SK-N-MC (cell line): ENCODE results near the gene UBE2G1.

ENCODE experiments used
- EZH2 ChIP-seq: fragments of 200-600 bp; sonication (generic); IDR thresholded peaks from one replicate; pipeline ENCODE4 v1.6.1; 2017; ENCODE audit warnings: antibody characterized with exemption
- FOXP2 ChIP-seq: optimal IDR thresholded peaks from 2 replicates; pipeline ENCODE3; 2011; ENCODE audit warnings: mild to moderate bottlenecking, moderate library complexity; ENCODE audit not compliant: insufficient read depth; ENCODE audit errors: extremely low read length, control extremely low read depth
- POLR2AphosphoS5 ChIP-seq: IDR thresholded peaks from 2 replicates; pipeline ENCODE4 v1.6.1; 2012; ENCODE audit warnings: mild to moderate bottlenecking, low read depth, low read length, borderline replicate concordance

DNA sequence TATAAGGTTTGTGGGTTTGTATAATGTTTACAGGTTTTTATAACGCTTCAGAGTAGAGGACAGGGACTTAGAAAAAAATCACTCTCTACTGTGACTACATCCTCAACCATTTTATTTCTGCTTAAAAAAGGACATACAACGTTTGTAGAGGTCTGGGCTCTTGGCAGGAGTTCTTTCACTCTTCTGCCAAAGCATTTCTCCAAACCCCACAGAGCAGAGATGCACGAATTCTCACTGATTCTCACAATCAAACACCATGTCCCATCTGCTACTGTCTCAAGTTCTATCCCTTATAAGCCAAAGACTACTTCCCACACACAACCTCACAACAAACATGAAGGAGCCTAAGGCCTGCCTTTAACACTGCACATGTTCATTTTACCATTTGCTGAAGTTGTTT is 95.7 kb downstream of the UBE2G1 start:
- TF ChIP-seq POLR2AphosphoS5 (no peak), EZH2 (no peak), FOXP2 (no peak)
